HG02759 (cell line): ENCODE data around the gene RALA.
A peak's percentile ranks its signal among the peaks of the same experiment; 100 is the strongest.

Experiments used
- ATAC-seq: cut with Tn5 transposase; IDR thresholded peaks from one replicate; pipeline ENCODE4 v1.9.1; 2021; ENCODE audit warnings: mild to moderate bottlenecking, moderate library complexity; ENCODE audit not compliant: unreplicated experiment

Gene RALA

GRCh38 chr7:39623047-39623731 is at the start of gene RALA:
RALA (plus strand) TSS chr7:39623572; CDS start chr7:39686668, 63,096 bp downstream.
- ATAC-seq = peak; percentile 96

- no peak for ATAC-seq
Observed at GRCh38 chr7:39574673-39575349, 48.6 kb upstream of the RALA start.

GRCh38 chr7:39577229-39577874 is 46.0 kb upstream of the RALA start:
- no peak for ATAC-seq

- peak; percentile 93 for ATAC-seq
Observed at GRCh38 chr7:39580149-39580874, 43.1 kb upstream of the RALA start.

- no peak for ATAC-seq
Observed at GRCh38 chr7:39582536-39582935, 40.8 kb upstream of the RALA start.

GRCh38 chr7:39583539-39583938 is 39.8 kb upstream of the RALA start:
- ATAC-seq = no peak

GRCh38 chr7:39587393-39587792 is 36.0 kb upstream of the RALA start:
- no peak for ATAC-seq

- ATAC-seq = no peak
Observed at GRCh38 chr7:39588416-39588815, 35.0 kb upstream of the RALA start.

GRCh38 chr7:39589323-39590111 is 33.9 kb upstream of the RALA start:
- peak; percentile 91 for ATAC-seq

GRCh38 chr7:39592586-39592985 is 30.8 kb upstream of the RALA start:
- no peak for ATAC-seq

GRCh38 chr7:39594988-39595620 is 28.3 kb upstream of the RALA start:
- no peak for ATAC-seq

GRCh38 chr7:39602351-39602750 is 21.0 kb upstream of the RALA start:
- ATAC-seq = no peak

GRCh38 chr7:39603924-39604323 is 19.4 kb upstream of the RALA start:
- ATAC-seq = no peak

GRCh38 chr7:39605087-39605486 is 18.3 kb upstream of the RALA start:
- ATAC-seq = peak; percentile 61

GRCh38 chr7:39606352-39606751 is 17.0 kb upstream of the RALA start:
- no peak for ATAC-seq

GRCh38 chr7:39606941-39607340 is 16.4 kb upstream of the RALA start:
- no peak for ATAC-seq

GRCh38 chr7:39607865-39608264 is 15.5 kb upstream of the RALA start:
- ATAC-seq = no peak

GRCh38 chr7:39608278-39608677 is 15.1 kb upstream of the RALA start:
- ATAC-seq = no peak

GRCh38 chr7:39609113-39609934 is 14.0 kb upstream of the RALA start:
- peak; percentile 64 for ATAC-seq
